Stimulated activated CD4-positive, alpha-beta T cell treated with anti-CD3 and anti-CD28 coated beads, Interleukin-1b, Interleukin-23, amount 100 ng/mL, for 1 hour (primary cell): ENCODE data around the gene DOC2A.
A peak's percentile ranks its signal among the peaks of the same experiment; 100 is the strongest.
"Not testable (repeated sequence)": the region's sequence is repeated elsewhere in the genome, so short reads cannot be mapped to it uniquely, and the experiment has no call there.

Source experiments
- DNase-seq, 2 donors: peaks; one replicate each; pipeline ENCODE4 v3.0.0-alpha.2; 2020; ENCODE audit warnings: low read depth in 2 of 2

DOC2A gene

DNA sequence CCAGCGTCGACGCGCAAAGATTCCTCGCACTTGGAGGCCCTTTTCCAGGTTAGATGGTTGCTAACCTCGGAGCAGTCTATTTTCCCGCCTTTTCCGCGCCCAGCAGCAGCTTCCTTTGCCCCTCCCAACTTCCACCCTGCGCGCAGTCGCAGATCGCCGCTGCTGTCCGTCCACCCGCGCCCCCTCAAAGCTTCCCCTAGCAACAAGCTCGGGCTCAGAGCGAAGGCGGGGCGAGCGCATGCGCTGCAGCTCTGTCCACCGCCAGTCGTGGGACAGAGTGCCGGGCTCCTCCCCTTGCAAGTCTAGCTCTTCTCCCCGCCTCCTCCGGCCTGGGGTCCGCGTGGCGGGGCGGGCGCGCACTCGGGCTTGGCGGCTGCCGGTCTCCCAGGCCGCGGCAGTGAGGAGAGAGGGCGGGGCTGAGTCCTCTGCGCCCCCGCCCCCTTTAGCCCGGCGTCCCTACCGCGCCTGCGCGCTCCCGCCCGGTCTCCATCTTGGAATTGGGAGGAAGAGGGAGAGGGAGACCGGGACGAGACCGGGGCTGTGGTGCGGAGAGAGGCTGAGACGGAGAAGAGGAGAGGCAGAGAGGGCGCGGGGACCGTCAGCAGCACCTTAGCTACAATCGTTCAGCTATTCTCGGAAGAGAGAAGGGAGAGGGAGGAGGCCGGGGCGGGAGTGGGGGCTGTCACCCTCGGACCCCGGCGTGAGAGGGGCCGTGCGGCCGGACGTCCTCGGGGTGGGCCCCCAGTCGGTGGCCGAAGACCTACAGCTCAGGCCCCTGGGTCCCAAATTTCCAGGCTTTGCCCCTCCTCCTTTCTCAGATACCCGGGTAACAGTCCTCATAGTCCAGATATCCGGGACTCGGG is 37.2 kb downstream of the DOC2A start, which contains the start of gene TAOK2:
TAOK2 (plus strand) TSS at position 485 of the 863 bp plus-strand sequence. CDS start 3,905 bp downstream, outside the sequence.
- DNase-seq: peak; percentile 80 to 83

DNA sequence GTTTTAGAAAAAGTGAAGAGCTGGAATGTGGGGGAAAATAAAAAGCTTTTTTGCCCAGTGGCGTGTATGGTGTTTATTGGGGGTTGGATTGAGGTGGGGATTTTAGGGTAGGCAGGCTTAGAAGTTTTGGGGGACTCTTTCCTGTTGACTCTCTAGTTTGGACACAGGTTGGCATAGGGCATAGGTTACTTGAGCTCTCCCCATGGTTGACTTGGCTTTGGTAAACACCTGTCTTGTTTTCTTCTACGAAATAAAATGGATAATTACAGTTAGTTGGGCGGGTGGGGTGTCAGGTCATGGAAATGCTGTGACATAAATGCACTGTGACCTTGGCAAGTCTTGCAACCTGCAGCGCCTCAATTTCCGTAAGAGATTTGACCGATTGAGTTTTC is 37.8 kb downstream of the DOC2A start:
- DNase-seq: no peak

DNA sequence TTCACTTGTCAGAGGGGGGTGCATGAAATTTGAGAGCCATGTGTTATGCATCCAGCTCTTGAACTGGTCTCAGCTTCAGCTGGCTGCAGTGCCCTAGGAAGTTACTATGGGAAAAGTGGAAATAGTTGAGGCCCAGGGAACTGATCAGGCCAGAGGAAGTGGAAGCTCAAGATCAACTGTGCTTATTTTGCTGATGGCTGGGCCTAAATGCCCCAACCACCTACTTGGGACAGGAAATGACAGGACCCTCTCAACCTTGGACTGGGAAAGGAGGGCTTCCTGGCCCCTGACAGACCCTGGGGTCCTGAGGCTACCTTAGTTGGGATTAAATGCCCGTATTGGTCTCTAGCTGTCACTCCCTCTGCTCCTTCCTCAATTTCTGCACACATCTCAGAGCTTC is 38.3 kb downstream of the DOC2A start:
- no peak for DNase-seq

DNA sequence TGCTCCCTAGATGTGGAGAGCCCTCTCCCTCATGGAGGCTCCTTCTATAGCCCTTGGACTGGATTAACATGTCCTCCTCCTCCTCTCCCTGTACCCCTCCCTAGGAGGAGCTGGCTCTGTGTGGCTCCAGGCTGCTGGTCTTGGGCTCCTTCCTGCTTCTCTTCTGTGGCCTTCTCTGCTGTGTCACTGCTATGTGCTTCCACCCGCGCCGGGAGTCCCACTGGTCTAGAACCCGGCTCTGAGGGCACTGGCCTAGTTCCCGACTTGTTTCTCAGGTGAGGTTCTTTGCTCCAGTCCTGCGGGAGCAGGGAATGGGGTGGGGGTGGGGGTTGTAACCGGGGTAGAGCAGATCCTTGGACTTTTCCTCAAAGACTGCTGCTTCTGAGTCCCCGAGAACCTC is 39.5 kb downstream of the DOC2A start:
- DNase-seq: no peak

DNA sequence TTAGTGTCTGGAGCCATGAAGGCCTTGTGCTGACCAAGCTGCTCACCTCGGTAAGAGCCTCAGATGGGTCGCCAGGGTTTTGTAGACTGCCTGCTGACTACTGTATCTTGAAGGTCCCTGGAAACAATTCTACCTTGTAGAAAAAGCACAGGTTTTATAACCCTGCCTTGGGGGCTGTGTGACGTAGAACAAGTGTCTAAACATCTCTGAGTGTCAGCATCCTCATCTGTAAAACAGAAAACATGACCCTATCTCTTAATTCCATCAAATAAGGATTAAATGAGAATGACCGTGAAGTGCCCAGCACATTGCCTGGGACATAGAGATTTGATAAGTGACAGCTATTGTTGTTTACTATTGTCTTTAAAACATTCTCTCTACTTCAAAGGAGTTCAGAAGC is 42.6 kb downstream of the DOC2A start:
- DNase-seq: no peak

DNA sequence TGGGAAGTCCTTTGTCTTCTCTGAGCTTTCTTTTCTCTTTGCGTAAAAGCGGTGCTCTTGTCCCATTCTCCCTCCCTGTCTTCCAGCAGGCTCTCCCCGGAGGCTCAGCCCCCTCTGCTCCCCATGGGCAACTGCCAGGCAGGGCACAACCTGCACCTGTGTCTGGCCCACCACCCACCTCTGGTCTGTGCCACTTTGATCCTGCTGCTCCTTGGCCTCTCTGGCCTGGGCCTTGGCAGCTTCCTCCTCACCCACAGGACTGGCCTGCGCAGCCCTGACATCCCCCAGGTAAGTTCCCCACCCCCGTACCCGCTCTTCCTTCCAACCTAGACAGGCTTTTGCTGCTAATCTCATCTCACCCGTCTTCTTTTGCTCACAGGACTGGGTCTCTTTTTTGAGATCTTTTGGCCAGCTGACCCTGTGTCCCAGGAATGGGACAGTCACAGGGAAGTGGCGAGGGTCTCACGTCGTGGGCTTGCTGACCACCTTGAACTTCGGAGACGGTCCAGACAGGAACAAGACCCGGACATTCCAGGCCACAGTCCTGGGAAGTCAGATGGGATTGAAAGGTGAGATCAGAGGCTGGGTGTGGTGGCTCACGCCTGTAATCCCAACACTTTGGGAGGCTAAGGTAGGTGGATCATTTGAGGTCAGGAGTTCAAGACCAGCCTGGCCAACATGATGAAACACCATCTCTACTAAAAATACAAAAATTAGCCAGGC is 47.6 kb downstream of the DOC2A start:
- no peak for DNase-seq

DNA sequence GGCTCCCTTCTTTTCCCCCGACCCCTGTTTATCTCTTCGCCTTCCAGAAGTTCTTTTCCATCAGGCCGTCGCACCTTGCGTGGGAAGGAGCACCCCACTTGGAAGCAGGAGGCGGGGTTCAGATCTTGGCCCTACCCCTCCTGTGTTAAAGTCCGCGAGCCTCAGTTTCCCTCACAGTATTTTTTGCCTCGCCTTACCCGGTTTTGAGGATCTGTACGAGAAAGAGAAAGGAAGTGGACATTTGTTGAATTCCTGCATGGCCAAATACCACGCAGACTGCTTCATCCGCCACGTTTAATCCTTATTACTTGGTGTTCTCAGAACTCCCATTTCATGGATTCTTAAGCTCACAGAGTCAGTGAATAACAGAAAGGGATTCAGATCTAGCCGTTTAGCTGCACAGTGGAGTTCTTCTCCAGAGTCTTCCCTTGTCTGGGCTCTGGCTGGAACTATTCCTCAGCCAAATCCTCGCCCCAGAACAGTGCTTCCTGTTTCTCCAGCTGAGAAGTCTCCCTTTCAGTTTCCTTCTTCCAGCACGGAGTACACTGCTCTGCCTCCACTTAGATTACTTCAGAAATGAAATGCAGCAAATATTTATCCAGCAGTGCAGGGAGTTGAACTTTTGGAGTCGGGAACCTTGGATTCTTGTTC is 48.4 kb downstream of the DOC2A start:
- no peak for DNase-seq

DNA sequence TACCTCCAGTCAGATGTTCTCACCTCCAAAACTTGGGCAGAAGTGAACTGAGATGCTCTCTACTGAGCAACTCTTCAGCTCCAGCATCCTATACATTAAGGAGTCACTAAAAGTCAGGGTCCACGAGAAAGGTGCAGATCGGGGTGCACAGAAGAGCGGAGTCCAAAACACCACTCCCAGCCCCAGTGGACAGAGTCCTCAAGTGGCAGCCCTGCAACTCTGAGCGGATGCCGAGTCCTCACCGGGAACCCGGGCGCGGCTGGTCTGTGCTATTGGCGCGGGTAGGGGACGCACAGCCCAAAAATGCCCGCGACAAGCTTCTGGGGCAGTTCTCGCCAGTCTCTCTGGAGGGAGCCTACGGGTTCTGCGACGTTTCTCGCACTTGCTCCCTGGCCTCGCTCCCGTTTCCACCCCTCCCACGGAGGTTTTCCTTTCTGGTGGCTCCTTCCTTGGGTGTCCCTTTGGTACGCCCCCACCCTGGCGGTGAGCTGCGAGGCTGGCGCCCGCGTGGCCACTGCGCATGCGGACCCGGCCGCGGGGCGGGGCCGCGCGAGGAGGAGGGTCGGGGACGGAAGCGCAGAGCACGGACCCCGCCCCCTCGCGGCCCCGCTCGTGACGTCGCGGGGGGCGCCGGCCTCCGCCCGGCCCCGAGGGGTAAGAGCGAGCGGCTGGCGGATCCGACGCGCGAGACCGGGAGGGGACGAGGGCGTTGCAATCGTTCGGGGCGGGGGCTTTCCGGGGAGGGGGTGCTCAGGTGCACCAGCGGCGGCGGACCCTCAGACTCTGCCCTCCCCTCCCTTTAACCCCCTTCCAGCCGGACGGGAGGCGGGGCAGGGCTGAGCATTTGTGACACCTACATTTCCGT is 49.1 kb downstream of the DOC2A start, which contains the start of gene TMEM219:
TMEM219 (plus strand) TSS at position 601 of the 865 bp plus-strand sequence. CDS start 1,065 bp downstream, outside the sequence.
- DNase-seq: peak; percentile 84 to 91

DNA sequence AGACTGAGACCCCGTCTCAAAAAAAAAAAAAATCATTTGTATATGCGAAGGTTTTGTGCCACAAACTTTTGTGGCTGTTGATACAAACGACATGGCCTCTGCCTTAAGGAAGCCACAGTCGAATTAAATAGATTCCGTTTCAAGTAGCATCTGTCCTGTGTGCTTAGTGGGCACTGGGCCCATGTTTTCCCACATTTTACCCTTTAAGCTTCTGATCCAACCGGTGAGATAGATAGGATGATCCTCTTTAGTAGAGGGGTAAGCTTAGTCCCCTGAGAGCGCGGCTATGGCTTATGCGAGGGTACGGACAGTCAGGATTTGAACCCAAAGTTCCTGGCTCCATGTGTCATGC is 49.7 kb downstream of the DOC2A start:
- no peak for DNase-seq

DNA sequence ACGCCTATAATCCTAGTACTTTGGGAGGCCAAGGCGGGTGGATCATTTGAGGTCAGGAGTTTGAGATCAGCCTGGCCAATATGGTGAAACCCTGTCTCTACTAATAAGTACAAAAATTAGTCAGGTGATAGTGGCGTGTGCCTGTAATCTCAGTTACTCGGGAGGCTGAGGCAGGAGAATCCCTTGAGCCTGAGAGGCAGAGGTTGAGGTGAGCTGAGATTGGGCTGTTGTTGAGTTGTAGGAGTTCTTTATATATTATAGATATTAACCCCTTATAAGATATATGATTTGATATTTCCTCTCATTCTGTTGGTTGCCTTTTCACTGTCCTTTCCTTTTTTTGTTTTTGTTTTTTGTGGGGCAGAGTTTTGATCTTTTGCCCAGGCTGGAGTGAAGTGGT is 51.0 kb downstream of the DOC2A start:
- not testable (repeated sequence) for DNase-seq

DNA sequence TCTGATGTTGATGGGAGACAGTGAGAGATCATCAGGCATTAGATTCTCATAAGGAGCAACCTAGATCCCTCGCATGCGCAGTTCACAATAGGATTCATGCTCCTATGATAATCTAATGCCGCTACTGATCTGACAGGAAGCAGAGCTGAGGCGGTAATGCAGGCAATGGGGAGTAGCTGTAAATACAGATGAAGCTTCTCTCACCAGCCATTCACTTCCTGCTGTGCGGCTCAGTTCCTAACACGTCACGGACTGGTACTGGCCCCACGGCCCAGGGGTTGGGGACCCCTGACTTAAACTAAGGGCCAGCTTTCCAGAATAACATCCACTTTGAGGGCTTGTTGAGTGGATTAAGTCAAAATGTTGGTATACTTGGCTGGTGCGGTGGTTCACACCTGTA is 51.5 kb downstream of the DOC2A start:
- no peak for DNase-seq

DNA sequence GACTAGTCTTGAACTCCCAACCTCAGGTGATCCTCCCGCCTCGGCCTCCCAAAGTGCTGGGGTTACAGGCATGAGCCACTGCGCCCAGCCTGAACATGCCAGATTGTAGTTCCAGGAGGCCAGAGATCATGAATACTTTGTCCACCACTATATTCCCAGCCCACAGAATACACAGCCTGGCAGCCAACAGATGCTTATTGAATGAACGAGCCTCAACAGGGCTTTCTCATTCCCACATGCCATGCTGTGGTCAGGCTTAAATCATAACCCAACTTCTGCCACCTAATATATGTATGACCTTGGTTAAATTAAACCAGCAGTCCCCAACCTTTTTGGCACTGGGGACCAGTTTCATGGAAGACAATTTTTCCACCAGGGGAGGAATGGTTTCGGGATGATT is 52.1 kb downstream of the DOC2A start:
- DNase-seq: no peak
